Endodermal cell (in vitro differentiated cells): ENCODE results near the gene PPIA. TPM values are rescaled to one million over a fixed set of nuclear protein-coding genes. Genes with fewer than 3 reads are reported as not detected.

Experiments used
- DNase-seq: peaks from one replicate; pipeline ENCODE4 v3.0.0-alpha.2; 2017
- H3K27ac ChIP-seq: 2 replicates; pipeline ENCODE4 v1.5.1; 2013; ENCODE audit warnings: mild to moderate bottlenecking, low read depth, low read length, moderate library complexity
- H3K27me3 ChIP-seq: 2 replicates; pipeline ENCODE4 v1.6.1; 2013; ENCODE audit warnings: mild to moderate bottlenecking, low read length, moderate library complexity; ENCODE audit not compliant: insufficient read depth, control insufficient read depth, poor library complexity, severe bottlenecking
- H3K36me3 ChIP-seq: 2 replicates; pipeline ENCODE4 v1.7.0; 2013; ENCODE audit warnings: mild to moderate bottlenecking, low read length, moderate library complexity; ENCODE audit not compliant: control insufficient read depth, insufficient read depth
- H3K4me1 ChIP-seq: one replicate; pipeline ENCODE4 v1.7.0; 2013; ENCODE audit warnings: low read length; ENCODE audit not compliant: control insufficient read depth, insufficient read depth
- H3K4me3 ChIP-seq: 2 replicates; pipeline ENCODE4 v1.5.1; 2013; ENCODE audit warnings: mild to moderate bottlenecking, low read length, moderate library complexity
- H3K9ac ChIP-seq: 2 replicates; pipeline ENCODE4 v1.6.1; 2013; ENCODE audit warnings: mild to moderate bottlenecking, low read length, moderate library complexity; ENCODE audit not compliant: poor library complexity, severe bottlenecking; ENCODE audit errors: extremely low read depth
- H3K9me3 ChIP-seq: 2 replicates; pipeline ENCODE4 v1.6.1; 2013; ENCODE audit warnings: mild to moderate bottlenecking, low read length, moderate library complexity; ENCODE audit not compliant: control insufficient read depth
- H3K27ac Mint-ChIP-seq: 2 replicates; pipeline ENCODE4 v1.8.0; 2020; ENCODE audit warnings: mixed read lengths
- H3K27me3 Mint-ChIP-seq: 2 replicates; pipeline ENCODE4 v1.8.0; 2021; ENCODE audit warnings: mild to moderate bottlenecking, mixed read lengths; ENCODE audit not compliant: insufficient read depth
- H3K36me3 Mint-ChIP-seq: 2 replicates; pipeline ENCODE4 v1.8.0; 2020; ENCODE audit warnings: low read depth, mixed read lengths
- H3K4me1 Mint-ChIP-seq: 2 replicates; pipeline ENCODE4 v1.8.0; 2020; ENCODE audit warnings: mixed read lengths
- H3K4me3 Mint-ChIP-seq: 2 replicates; pipeline ENCODE4 v1.8.0; 2020; ENCODE audit warnings: mild to moderate bottlenecking, moderate library complexity, mixed read lengths
- H3K9me3 Mint-ChIP-seq: 2 replicates; pipeline ENCODE4 v1.8.0; 2020; ENCODE audit warnings: mild to moderate bottlenecking, mixed read lengths
- WGBS, 2 experiments: methylation state at CpG; one replicate each; pipeline versions ENCODE4 v1.1.5 to v1.1.7; 2013; ENCODE audit warnings: missing lambda C conversion rate in 2 of 2, mixed read lengths in 1 of 2; ENCODE audit not compliant: insufficient coverage in 1 of 2, insufficient read length in 1 of 2; 5-methylcytosine and 5-hydroxymethylcytosine counted together
- total RNA-seq, 2 donors: library from RNA; stranded (reverse); fragmentation: NEBNext Ultra II Directional in 1 of 2; extraction: Animal tissue kit (Norgen Biotek cat#: 25700) in 1 of 2; gene quantifications; 2 replicates in 1 of 2; 3 replicates in 1 of 2; pipeline ENCODE4 v1.2.1, GENCODE V29; 2021
- TF ChIP-seq, protein P1 (sequence below): fragments of 200-600 bp; sonication (generic); conservative IDR thresholded peaks from 2 replicates; pipeline ENCODE4 v1.5.0; 2021; ENCODE audit warnings: antibody characterized with exemption, mild to moderate bottlenecking

The PPIA gene
- total RNA-seq, 2 donors from 2014 or later = 1,857 to 1,899 TPM

GRCh38 chr7:44797329-44798258 lies 1.1 kb downstream of the PPIA start:
- Histone ChIP-seq H3K27ac (peak overlapping the region; percentile 98), H3K9ac (peak overlapping the region; percentile 99), H3K9me3 (no peaks in the 10 kb centered on the region), H3K36me3 (peaks cover 51% of the 10 kb centered on the region), H3K27me3 (no peaks in the 10 kb centered on the region), H3K4me3 (peak overlapping the region; percentile 91), H3K4me1 (peaks cover 3% of the 10 kb centered on the region)
- peaks cover 11% of the 10 kb centered on the region for H3K4me1 Mint-ChIP-seq
- peaks cover 51% of the 10 kb centered on the region for H3K36me3 Mint-ChIP-seq
- H3K9me3 Mint-ChIP-seq = no peaks in the 10 kb centered on the region
- TF ChIP-seq, protein P1, sequence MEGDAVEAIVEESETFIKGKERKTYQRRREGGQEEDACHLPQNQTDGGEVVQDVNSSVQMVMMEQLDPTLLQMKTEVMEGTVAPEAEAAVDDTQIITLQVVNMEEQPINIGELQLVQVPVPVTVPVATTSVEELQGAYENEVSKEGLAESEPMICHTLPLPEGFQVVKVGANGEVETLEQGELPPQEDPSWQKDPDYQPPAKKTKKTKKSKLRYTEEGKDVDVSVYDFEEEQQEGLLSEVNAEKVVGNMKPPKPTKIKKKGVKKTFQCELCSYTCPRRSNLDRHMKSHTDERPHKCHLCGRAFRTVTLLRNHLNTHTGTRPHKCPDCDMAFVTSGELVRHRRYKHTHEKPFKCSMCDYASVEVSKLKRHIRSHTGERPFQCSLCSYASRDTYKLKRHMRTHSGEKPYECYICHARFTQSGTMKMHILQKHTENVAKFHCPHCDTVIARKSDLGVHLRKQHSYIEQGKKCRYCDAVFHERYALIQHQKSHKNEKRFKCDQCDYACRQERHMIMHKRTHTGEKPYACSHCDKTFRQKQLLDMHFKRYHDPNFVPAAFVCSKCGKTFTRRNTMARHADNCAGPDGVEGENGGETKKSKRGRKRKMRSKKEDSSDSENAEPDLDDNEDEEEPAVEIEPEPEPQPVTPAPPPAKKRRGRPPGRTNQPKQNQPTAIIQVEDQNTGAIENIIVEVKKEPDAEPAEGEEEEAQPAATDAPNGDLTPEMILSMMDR = peak; percentile 69
- H3K27ac Mint-ChIP-seq = peak overlapping the region; percentile 97
- DNase-seq = peak; percentile 87
- peak overlapping the region; percentile 87 for H3K4me3 Mint-ChIP-seq
- H3K27me3 Mint-ChIP-seq = no peaks in the 10 kb centered on the region
- WGBS, 2 experiments = 0 to 2% methylated on average over 7 to 26 of the region's 26 CpGs

DNA sequence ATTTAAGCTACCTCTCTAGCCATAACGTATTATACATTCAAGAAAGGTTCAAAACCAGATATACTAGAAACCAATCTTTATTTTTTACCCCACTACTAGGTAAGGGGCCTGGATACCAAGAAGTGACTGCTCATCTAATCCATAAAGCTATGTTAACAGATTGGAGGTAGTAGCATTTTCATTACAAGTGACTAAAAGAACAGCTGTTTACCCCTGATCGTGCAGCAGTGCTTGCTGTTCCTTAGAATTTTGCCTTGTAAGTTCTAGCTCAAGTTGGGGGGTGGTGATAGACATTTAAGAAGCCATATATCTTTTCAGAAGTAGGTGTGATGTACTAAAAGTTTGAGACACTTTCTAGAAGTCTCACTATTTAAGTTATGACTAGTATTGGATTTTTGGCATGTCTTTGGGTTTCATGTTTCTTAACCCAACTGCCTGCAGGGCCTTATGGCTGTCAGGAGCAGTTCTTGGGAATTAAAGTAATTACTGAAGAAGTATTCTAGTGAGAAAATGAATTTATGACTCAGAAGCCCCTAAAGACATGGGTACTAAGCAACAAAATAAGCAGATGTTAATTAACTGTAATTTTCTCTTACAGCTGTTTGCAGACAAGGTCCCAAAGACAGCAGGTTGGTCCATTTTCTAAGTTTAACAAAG lies 2.3 kb downstream of the PPIA start:
- H3K9ac ChIP-seq = peak overlapping the region; percentile 99
- TF ChIP-seq, protein P1 = no peak
- no peak overlapping the region for H3K27ac Mint-ChIP-seq

GRCh38 chr7:44799939-44800338 lies 3.5 kb downstream of the PPIA start:
- H3K36me3 ChIP-seq = peaks cover 62% of the 10 kb centered on the region
- TF ChIP-seq, protein P1 = no peak
- H3K27me3 Mint-ChIP-seq = no peaks in the 10 kb centered on the region
- no peak for DNase-seq
- 74 to 97% methylated on average over 3 to 4 of the region's 4 CpGs for WGBS, 2 experiments
- H3K9ac ChIP-seq = no peak overlapping the region
- peaks cover 59% of the 10 kb centered on the region for H3K36me3 Mint-ChIP-seq
- peaks cover 3% of the 10 kb centered on the region for H3K4me1 ChIP-seq
- peaks cover 11% of the 10 kb centered on the region for H3K4me1 Mint-ChIP-seq
- H3K4me3 Mint-ChIP-seq = peak overlapping the region; percentile 14
- no peaks in the 10 kb centered on the region for H3K9me3 Mint-ChIP-seq
- H3K9me3 ChIP-seq = no peaks in the 10 kb centered on the region
- H3K27me3 ChIP-seq = no peaks in the 10 kb centered on the region
- H3K27ac Mint-ChIP-seq = peak overlapping the region; percentile 18
- no peak overlapping the region for H3K27ac ChIP-seq
- no peak overlapping the region for H3K4me3 ChIP-seq

More for the DNA sequence above, 2.3 kb downstream of the PPIA start:
- Histone ChIP-seq H3K9me3 (no peaks in the 10 kb centered on the region), H3K27me3 (no peaks in the 10 kb centered on the region), H3K36me3 (peaks cover 62% of the 10 kb centered on the region), H3K4me3 (peak overlapping the region; percentile 91), H3K4me1 (peaks cover 3% of the 10 kb centered on the region), H3K27ac (no peak overlapping the region)
- H3K36me3 Mint-ChIP-seq = peaks cover 59% of the 10 kb centered on the region
- no peak for DNase-seq
- H3K4me1 Mint-ChIP-seq = peaks cover 11% of the 10 kb centered on the region
- no peaks in the 10 kb centered on the region for H3K9me3 Mint-ChIP-seq
- H3K4me3 Mint-ChIP-seq = peak overlapping the region; percentile 87
- H3K27me3 Mint-ChIP-seq = no peaks in the 10 kb centered on the region
- WGBS, 2 experiments = 58% methylated on average over 2 of the region's 2 CpGs; no CpG with 5 or more reads in 1 of the 2 experiments
